Medulla oblongata (tissue), 1 donor: ENCODE results near the gene PRDM15.

Experiments used
- DNase-seq: peaks from one replicate; pipeline ENCODE4 v3.0.0-alpha.2; 2015; ENCODE audit errors: extremely low spot score

PRDM15 gene

DNA sequence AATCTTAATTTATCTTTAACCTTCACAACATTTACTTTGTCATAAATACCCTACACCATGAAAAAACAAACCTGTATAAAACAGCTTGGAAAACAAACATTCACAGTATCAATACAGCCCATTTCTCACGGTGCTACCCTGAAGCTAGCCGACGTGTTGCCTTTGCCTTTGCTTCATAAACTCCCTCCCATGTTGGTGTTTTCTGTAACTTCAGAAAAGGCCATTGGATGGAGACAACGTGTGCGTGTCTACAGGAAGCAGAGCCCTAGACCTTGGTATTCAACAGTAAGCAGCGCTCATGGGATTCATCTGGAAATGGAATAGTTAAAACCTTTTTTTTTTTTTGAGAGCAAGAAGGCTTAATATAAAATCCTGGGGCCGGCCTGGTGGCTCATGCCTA, 7.2 kb upstream of the PRDM15 start:
- DNase-seq: no peak

- no peak for DNase-seq
Observed at GRCh38 chr21:41885341-41886024, 6.3 kb upstream of the PRDM15 start.

DNA sequence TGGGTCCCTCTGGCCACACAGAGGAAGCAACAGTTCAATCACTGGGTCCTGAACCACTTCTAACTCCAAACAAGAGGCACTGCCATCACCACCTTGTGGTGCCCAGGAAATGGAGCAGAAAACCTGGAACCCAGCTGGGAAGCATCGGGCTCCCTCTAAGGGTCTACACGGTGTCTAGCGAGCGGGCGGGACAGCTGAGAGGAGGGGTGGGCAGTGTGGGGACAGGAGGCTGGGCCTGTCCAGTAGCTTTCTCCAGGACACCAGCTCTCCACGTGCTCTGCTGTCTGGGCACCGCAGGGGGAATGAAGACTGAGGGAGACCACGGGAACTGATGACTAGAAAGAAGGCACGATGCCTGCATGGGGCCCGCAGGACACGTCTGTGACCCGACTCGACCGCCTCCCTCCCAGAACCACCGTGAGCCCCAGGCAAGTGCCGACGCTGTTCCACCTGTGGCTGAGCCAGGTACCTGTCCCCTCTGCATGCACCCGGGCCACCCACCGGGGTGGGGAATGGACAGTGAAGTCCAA, 5.4 kb upstream of the PRDM15 start:
- no peak for DNase-seq

GRCh38 chr21:41883582-41883981, 4.4 kb upstream of the PRDM15 start:
- DNase-seq: no peak

DNA sequence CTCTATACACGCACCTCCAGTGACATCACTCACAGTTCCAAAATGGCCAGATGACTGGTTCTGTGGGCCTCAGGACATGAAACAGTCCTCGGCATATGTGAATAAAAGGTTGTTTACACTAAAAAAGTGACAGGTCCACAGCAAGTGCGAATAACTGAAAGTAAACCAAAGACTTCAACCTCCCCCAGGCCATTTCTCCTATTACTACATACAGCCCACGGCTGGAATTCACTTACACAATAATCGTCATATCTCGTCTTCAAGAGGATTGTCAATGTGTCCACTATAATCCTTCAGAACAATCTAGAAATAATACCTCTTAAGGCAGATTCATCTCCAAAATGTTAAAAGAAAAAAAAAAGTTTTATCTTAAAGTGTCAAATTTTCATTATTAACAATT, 1.9 kb upstream of the PRDM15 start:
- no peak for DNase-seq

- DNase-seq: no peak
Observed at GRCh38 chr21:41880153-41880552, 1.0 kb upstream of the PRDM15 start.

GRCh38 chr21:41878831-41879189, 334 bp downstream of the PRDM15 start:
- peak; percentile 63 for DNase-seq

- peak; percentile 40 for DNase-seq
Observed at GRCh38 chr21:41877901-41878830, 978 bp downstream of the PRDM15 start.

- no peak for DNase-seq
Observed at GRCh38 chr21:41876928-41877652, 2.1 kb downstream of the PRDM15 start.

GRCh38 chr21:41876396-41876795, 2.7 kb downstream of the PRDM15 start:
- DNase-seq: no peak

DNA sequence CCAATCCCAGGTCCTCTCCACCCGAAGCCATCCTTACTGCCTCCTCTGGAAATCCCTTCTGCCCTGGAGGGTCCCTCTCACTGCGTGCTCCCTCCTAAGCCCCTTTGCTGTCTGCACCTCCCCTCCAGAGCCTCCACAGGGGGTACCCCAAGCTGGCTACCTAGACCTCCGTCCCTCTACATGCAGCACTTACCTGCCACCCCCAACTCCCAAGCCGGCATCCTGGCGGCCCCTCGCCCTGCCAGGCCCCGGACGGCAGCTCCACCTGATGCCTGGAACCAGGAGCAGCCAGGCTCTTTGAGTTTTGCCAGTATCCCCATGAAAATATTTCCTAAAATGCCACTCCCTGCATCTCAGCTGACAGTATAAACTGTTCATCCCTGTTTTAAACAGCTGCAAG, 4.1 kb downstream of the PRDM15 start:
- DNase-seq: no peak

DNA sequence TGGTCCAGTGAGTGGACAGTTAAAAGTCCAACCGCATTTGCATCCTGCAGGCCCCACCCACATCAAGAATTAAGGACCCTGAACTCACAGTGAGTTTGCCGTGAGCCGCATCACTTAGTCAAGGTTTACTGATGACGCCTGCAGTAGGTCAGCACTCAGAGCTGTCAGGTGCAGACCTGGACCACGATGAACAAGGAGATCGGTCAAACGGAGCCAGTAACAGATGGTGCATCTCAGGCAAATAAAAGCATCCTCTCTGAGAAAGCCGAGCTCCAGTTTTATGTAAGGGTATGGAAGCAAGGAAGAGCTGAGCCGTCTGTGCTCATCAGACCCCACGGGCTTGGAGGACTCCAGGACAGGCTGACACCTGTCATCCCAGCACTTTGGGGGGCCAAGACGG, 4.5 kb downstream of the PRDM15 start:
- DNase-seq: no peak

DNA sequence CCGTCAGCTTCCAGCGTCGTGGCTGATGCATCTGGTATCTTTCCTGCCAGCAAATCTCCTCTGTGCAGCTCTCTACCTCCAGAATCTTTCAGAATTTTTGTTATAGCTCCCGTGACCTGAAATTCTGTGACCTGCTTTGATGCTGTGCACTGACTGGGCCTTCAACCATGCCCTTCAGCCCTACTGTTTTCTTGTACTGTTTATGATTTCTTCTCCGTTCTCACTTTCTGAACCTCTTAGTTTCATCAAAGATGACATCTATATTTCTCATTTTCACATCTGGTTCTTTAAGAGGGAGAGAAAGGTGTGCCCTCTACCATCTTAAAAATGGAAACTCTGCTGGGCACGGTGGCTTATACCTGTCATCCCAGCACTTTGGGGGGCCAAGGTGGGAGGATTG, 5.7 kb downstream of the PRDM15 start:
- no peak for DNase-seq

DNA sequence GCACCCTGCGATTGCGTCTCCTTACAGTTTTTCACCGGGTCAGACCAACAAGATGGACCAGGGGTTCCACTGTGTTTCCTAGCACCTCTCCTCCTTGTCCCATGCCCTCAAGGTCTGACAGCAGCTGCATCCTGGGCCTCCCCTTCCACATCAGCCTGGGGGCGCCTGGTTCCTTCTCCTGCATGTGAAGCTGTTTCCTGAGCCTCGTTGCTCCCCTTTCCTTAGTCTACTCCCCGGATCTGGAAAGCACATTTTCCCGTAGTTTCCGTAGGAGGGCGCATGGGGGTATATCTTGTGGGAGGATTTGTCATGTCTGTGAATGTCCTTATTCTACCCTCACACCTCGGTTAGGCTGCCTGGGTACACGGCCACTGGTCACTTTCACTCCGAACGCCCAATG, 6.1 kb downstream of the PRDM15 start:
- DNase-seq: no peak

- no peak for DNase-seq
Observed at GRCh38 chr21:41871293-41872030, 7.7 kb downstream of the PRDM15 start.

DNA sequence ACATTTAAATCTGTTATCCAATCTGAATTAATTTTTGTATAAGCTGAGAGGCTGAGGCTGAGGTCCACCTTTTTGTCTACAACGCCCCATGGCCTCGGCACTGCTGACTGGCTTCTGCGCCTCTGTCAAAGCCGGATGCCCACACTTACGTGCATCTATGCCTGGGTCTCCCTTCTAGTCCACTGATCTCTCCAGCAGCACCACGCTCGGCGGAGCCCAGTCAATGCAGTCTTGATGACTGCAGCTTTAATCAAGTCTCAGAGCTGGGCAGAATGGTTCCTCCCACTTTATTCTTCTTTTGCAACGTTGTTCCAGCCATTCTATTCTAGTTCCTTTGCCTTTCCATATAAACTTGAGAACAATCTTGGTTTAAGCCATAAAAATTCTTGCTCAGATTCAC, 9.4 kb downstream of the PRDM15 start:
- no peak for DNase-seq

DNA sequence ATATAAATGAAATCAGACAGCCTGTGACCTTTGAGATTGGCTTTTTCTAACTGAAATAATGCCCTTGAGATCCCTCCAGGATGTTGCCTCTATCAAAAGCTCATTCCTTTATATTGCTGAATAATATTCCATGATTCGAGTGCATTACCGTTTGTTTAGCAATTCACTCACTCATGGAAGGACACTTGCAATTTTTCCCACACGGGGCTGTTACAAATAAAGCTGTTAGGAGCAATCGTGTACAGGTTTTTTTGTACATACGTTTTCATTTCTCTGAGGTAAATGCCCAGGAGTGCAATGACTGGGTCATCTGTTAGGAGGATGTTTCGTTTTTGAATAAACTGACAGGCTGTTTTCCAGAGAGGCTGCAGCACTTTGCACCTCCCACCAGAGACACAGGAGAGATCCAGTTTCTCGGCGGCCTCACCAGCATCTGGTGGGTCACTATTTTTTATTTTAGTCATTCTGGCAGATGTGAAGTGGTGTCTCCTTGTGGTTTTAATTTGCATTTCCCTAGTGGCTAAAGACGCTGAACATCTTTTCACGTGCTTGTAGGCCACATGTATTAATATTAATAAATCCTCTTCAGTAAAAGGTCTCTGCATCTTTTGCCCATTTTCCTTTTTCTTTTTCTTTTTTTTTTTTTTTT, 11.0 kb downstream of the PRDM15 start:
- DNase-seq: no peak

- DNase-seq: no peak
Observed at GRCh38 chr21:41867313-41867712, 11.8 kb downstream of the PRDM15 start.

DNA sequence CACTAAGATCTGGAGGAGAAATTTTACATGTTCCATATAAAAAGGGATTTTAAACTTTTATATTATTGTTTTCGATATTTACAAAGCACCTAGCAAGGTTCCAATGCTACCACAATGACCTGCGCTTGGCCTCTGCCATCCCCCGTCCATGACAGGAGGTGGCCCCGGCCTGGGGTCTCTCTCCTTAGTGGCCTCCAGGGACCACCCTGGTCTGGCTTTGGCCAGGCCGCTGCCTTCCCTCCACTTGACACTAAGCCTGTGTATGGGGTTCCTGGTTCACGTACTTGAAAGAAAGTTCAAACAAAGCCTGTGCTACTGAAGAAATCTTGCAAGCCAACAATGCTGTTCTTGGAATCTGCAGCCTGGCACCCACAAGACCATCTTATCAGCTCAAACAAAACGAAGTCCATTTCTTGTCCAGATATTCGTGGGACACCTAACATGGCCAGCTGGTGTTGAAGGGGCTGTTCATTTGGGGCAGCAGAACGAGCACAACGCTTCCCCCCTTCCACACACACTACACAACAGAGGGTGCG, 12.8 kb downstream of the PRDM15 start:
- no peak for DNase-seq

GRCh38 chr21:41865002-41865777, 14.0 kb downstream of the PRDM15 start:
- DNase-seq: no peak
